Esophagus squamous epithelium (tissue), 5 donors: ENCODE data around the gene ZNF649. TPM values are rescaled to one million over a fixed set of nuclear protein-coding genes. Genes with fewer than 3 reads are reported as not detected.

Source experiments
- DNase-seq: peaks from one replicate; lab custom pipeline; 2025; lab: John Stamatoyannopoulos, UW
- H3K27ac ChIP-seq, 4 donors: fragments of 200-600 bp; sonication (generic); one replicate each; pipeline ENCODE4 v1.5.1; 2016 to 2019; ENCODE audit warnings: mild to moderate bottlenecking in 1 of 4
- H3K27me3 ChIP-seq, 4 donors: fragments of 200-600 bp; sonication (generic); 1 replicate in 3 of 4; 2 replicates in 1 of 4; pipeline versions ENCODE4 v1.5.1 to v1.6.0; 2017 to 2021; ENCODE audit warnings: antibody characterized with exemption in 1 of 4
- H3K36me3 ChIP-seq, 3 donors: fragments of 200-600 bp; sonication (generic); one replicate each; pipeline ENCODE4 v1.5.1; 2016 to 2019
- H3K4me1 ChIP-seq, 3 donors: fragments of 200-600 bp; sonication (generic); one replicate each; pipeline ENCODE4 v1.5.1; 2017 to 2019
- H3K4me3 ChIP-seq, 4 donors: fragments of 200-600 bp; sonication (generic); 1 replicate in 3 of 4; 2 replicates in 1 of 4; pipeline ENCODE4 v1.5.1; 2016 to 2019; ENCODE audit warnings: mild to moderate bottlenecking in 2 of 4, moderate library complexity in 1 of 4
- H3K9me3 ChIP-seq, 3 donors: fragments of 200-600 bp; sonication (generic); one replicate each; pipeline ENCODE4 v1.5.1; 2016 to 2019
- POLR2A ChIP-seq, 4 donors: fragments of 450-650 bp; IDR thresholded peaks; one replicate each; pipeline ENCODE4 v1.6.1; 2017; ENCODE audit warnings: antibody characterized with exemption in 4 of 4, mild to moderate bottlenecking in 4 of 4, moderate library complexity in 3 of 4
- WGBS, 2 donors: methylation state at CpG; one replicate each; pipeline ENCODE4 v1.1.5; 2018; 5-methylcytosine and 5-hydroxymethylcytosine counted together
- intact Hi-C: fragments of 100-400 bp; cut with DNase I; formaldehyde crosslinking; loops from one replicate; pipeline ENCODE4 v1.15.0; 2022
- total RNA-seq, 4 donors: library from RNA; depleted of rRNA; stranded (reverse); fragments of >200 nt; gene quantifications; one replicate each; pipeline ENCODE4 v1.1.0, GENCODE V29; 2016
- TF ChIP-seq, protein P1 (sequence below), 6 experiments: fragments of 450-650 bp in 4 of 6; fragments of 200-600 bp in 2 of 6; sonication (generic) in 2 of 6; IDR thresholded peaks; one replicate each; pipeline ENCODE4 v1.5.1; 2016 to 2019; ENCODE audit warnings: antibody characterized with exemption in 6 of 6, mild to moderate bottlenecking in 4 of 6, moderate library complexity in 4 of 6
- donor health status: DM: yes; HTN: yes; CAD: no.

Gene ZNF649
- total RNA-seq, 4 donors from 2014 or later, result 5.8 to 13.0 (median 7.1) TPM

DNA sequence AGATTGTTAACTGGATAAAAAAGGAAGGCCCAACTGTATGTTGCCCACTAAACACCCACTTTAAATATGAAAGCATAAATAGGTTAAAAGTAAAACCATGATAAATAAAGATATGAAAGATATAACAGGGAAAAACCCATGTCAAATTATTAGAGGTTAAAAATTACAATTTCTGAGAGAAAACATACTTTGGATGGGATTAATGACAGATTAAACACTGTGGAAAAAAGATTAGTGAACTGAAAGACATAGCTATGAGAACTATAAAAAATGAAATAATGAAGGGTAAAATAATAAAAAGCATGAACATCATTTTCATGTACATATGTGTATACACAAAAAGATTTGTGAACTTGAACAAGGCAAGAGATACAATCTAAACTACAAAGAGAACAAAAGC lies 14.9 kb downstream of the ZNF649 start:
- Histone ChIP-seq H3K9me3 (peaks cover 10 to 89% (median 59%) of the 10 kb centered on the region in 3 donors), H3K36me3 (peaks cover 35 to 65% (median 43%) of the 10 kb centered on the region in 3 donors), H3K4me1 (peaks cover 0 to 14% (median 0%) of the 10 kb centered on the region in 3 donors), H3K27me3 (no peaks in the 10 kb centered on the region), H3K4me3 (no peak overlapping the region), H3K27ac (no peak overlapping the region)
- intact Hi-C loops, result no loop called here
- no peak for TF ChIP-seq POLR2A (IDR thresholded peaks at IDR 0.05)
- TF ChIP-seq, protein P1, sequence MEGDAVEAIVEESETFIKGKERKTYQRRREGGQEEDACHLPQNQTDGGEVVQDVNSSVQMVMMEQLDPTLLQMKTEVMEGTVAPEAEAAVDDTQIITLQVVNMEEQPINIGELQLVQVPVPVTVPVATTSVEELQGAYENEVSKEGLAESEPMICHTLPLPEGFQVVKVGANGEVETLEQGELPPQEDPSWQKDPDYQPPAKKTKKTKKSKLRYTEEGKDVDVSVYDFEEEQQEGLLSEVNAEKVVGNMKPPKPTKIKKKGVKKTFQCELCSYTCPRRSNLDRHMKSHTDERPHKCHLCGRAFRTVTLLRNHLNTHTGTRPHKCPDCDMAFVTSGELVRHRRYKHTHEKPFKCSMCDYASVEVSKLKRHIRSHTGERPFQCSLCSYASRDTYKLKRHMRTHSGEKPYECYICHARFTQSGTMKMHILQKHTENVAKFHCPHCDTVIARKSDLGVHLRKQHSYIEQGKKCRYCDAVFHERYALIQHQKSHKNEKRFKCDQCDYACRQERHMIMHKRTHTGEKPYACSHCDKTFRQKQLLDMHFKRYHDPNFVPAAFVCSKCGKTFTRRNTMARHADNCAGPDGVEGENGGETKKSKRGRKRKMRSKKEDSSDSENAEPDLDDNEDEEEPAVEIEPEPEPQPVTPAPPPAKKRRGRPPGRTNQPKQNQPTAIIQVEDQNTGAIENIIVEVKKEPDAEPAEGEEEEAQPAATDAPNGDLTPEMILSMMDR (IDR thresholded peaks at IDR 0.05), result no peak
- no peak for DNase-seq

DNA sequence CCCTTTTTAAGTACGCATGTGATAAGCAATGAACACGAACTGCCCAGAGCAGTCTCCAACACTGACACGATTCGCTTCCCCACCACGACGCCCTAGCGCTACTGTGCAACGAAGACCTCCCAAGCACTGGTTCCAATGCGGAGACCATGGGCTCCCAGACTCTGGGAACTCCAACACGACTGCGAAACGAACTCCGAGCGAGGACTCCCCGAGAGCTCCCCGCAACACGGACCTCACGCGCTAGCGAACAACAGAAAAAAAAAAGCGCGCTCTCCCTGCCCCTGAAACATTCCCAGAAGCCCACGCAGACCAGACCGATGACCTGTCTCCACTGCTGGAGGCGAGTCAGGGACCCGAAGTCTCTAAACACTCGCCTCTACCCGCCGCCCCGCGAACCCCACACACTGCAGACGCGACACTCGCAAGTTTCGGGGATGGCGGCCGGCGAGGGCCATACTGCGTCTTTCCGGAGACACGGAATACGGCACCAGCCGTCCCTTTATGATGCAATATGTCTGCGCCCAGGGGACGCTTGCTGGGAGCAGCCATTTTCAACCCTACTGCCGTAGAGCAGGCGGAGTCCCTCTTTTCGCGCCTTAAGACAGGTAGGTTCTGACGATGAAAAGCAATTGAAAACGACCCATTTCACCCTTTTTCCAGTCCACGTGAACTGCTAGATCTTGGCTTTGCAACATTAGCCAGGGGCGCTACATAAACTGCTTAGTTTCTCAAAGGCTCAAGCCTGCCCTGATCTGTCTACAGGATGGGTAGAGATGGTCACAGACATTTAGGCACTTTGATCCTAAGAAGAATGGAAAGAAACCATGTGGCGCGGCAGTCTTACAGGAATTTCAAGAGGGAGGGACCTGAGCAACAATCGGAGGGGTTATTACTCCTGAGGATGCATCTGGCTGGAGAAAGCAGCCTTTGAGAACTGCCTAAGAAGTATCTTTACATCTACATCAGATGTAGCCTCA lies 17.0 kb downstream of the ZNF649 start, which contains the start of gene ZNF577:
ZNF577 (minus strand) TSS at position 430 of the 977 bp plus-strand sequence. CDS start 7,569 bp downstream, outside the sequence.
- Histone ChIP-seq H3K4me1 (peaks cover 0 to 14% (median 0%) of the 10 kb centered on the region in 3 donors), H3K36me3 (peaks cover 16 to 44% (median 25%) of the 10 kb centered on the region in 3 donors), H3K27ac (peak within 1 kb of the TSS; percentile 72 to 84 (median 77)), H3K4me3 (peak within 1 kb of the TSS; percentile 58 to 77 (median 74)), H3K27me3 (no peaks in the 10 kb centered on the region), H3K9me3 (peaks cover 10 to 84% (median 45%) of the 10 kb centered on the region in 3 donors)
- intact Hi-C loops, result no loop called here
- peak; percentile 7 for DNase-seq
- TF ChIP-seq, protein P1 (IDR thresholded peaks at IDR 0.05), result no peak
- TF ChIP-seq POLR2A (IDR thresholded peaks at IDR 0.05), result peak in 1 of 4 donors; percentile 19
- WGBS, 2 donors, result 15 to 24% methylated on average over 13 to 16 of the region's 56 CpGs

DNA sequence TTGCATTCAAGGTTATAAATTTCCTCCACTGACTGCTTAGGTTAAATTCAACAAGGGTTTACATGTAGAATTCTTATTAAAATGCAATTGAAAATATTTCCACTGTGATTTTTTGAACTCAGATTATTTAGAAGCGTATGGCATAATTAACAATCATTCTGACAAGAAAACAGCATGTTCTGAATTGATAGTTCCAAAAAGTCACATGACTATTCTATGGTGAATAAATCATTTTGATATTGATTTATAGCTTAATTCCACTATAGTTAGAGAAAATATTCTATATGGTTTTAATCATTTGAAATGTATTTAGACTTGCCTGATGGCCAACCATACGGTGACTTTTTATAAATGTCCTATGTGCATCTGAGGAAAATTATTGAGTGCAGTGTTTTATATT lies 20.1 kb downstream of the ZNF649 start:
- 92 to 94% methylated on average over 2 of the region's 2 CpGs for WGBS, 2 donors
- Histone ChIP-seq H3K4me3 (no peak overlapping the region), H3K27ac (no peak overlapping the region), H3K9me3 (peaks cover 0 to 79% (median 14%) of the 10 kb centered on the region in 3 donors), H3K27me3 (no peaks in the 10 kb centered on the region), H3K4me1 (peaks cover 0 to 14% (median 0%) of the 10 kb centered on the region in 3 donors), H3K36me3 (peaks cover 0 to 24% (median 6%) of the 10 kb centered on the region in 3 donors)
- intact Hi-C loops, result no loop called here
- DNase-seq, result no peak
- TF ChIP-seq POLR2A (IDR thresholded peaks at IDR 0.05), result no peak
- TF ChIP-seq, protein P1 (IDR thresholded peaks at IDR 0.05), result no peak

DNA sequence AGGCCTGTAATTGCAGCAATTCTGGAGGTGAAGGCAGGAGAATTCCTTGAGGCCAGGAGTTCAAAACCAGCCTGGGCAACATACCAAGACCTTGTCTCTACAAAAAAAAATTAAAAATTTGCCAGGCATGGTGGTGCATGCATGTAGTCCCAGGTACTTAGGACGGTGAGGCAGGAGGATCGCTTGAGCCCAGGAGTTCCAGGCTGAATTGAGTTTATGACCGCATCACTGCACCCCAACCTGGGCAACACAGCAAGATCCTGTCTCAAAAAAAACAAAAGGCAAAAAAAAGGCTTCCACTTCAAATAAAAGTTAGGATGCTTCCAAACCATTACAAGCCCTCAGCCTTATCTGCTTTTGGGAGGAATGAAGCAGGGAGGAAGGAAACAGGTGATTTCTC lies 22.3 kb downstream of the ZNF649 start:
- peaks cover under 1 to 33% (median 25%) of the 10 kb centered on the region in 3 donors for H3K36me3 ChIP-seq
- TF ChIP-seq, protein P1 (IDR thresholded peaks at IDR 0.05), result no peak
- TF ChIP-seq POLR2A (IDR thresholded peaks at IDR 0.05), result no peak

DNA sequence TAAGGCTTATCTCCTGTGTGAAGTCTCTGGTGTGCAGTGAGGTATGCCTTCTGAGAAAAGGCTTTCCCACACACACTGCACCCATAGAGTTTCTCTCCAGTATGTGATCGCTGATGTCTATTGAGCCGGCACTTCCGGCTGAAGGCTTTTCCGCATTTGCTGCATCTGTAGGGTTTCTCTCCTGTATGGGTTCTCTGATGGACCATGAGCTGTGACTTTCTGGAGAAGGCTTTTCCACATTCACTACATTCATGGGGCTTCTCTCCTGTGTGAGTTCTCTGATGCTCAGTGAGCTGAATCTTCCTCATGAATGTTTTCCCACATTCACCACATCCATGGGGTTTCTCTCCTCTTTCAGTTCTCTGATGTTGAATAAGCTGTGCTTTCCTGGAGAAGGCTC lies 31.7 kb downstream of the ZNF649 start:
- H3K27ac ChIP-seq, result no peak overlapping the region
- no peaks in the 10 kb centered on the region for H3K27me3 ChIP-seq
- peak overlapping the region in 1 of 4 donors; percentile 5 for H3K4me3 ChIP-seq
- intact Hi-C loops, result no loop called here
- H3K4me1 ChIP-seq, result no peaks in the 10 kb centered on the region
- H3K9me3 ChIP-seq, result peaks cover 15 to 100% (median 86%) of the 10 kb centered on the region in 3 donors
- peaks cover 19 to 57% (median 36%) of the 10 kb centered on the region in 3 donors for H3K36me3 ChIP-seq
- WGBS, 2 donors, result 98 to 100% methylated on average over 4 of the region's 4 CpGs
- DNase-seq, result no peak
- no peak for TF ChIP-seq POLR2A (IDR thresholded peaks at IDR 0.05)
- TF ChIP-seq, protein P1 (IDR thresholded peaks at IDR 0.05), result no peak

More for the DNA sequence above, 22.3 kb downstream of the ZNF649 start:
- Histone ChIP-seq H3K4me1 (peaks cover 0 to 9% (median 0%) of the 10 kb centered on the region in 3 donors), H3K27me3 (no peaks in the 10 kb centered on the region), H3K9me3 (peaks cover 0 to 79% (median 23%) of the 10 kb centered on the region in 3 donors), H3K27ac (no peak overlapping the region), H3K4me3 (no peak overlapping the region)
- DNase-seq, result no peak
- 96 to 98% methylated on average over 3 of the region's 3 CpGs for WGBS, 2 donors
- intact Hi-C loops, result no loop called here
